ENCODE results near the gene COL5A1.

Gene COL5A1

GRCh38 chr9:134777153-134777552 is 135.6 kb downstream of the COL5A1 start:
- no peak for DNase-seq

GRCh38 chr9:134778156-134778555 is 136.6 kb downstream of the COL5A1 start:
- no peak for DNase-seq

GRCh38 chr9:134778841-134779411 is 137.3 kb downstream of the COL5A1 start:
- no peak for DNase-seq

GRCh38 chr9:134779640-134780039 is 138.0 kb downstream of the COL5A1 start:
- DNase-seq, result no peak

GRCh38 chr9:134781591-134782302 is 140.1 kb downstream of the COL5A1 start:
- DNase-seq, result no peak

GRCh38 chr9:134782921-134783698 is 141.5 kb downstream of the COL5A1 start:
- DNase-seq, result no peak

GRCh38 chr9:134783699-134784039 is 142.1 kb downstream of the COL5A1 start:
- no peak for DNase-seq

GRCh38 chr9:134784577-134785305 is 143.1 kb downstream of the COL5A1 start:
- DNase-seq, result no peak

- no peak for DNase-seq
Measured at GRCh38 chr9:134785325-134786108, 143.9 kb downstream of the COL5A1 start.

- DNase-seq, result no peak
Measured at GRCh38 chr9:134787601-134788531, 146.3 kb downstream of the COL5A1 start.

- DNase-seq, result no peak
Measured at GRCh38 chr9:134789168-134789567, 147.6 kb downstream of the COL5A1 start.

- DNase-seq, result no peak
Measured at GRCh38 chr9:134791009-134791408, 149.4 kb downstream of the COL5A1 start.

GRCh38 chr9:134792627-134793026 is 151.0 kb downstream of the COL5A1 start:
- DNase-seq, result no peak

- DNase-seq, result no peak
Measured at GRCh38 chr9:134793288-134794188, 151.9 kb downstream of the COL5A1 start.

- no peak for DNase-seq
Measured at GRCh38 chr9:134794663-134795370, 153.2 kb downstream of the COL5A1 start.

- DNase-seq, result no peak
Measured at GRCh38 chr9:134795446-134795845, 153.8 kb downstream of the COL5A1 start.

- no peak for DNase-seq
Measured at GRCh38 chr9:134796882-134797281, 155.3 kb downstream of the COL5A1 start.

GRCh38 chr9:134800791-134801339 is 159.3 kb downstream of the COL5A1 start:
- DNase-seq, result no peak

- no peak for DNase-seq
Measured at GRCh38 chr9:134802216-134802795, 160.7 kb downstream of the COL5A1 start.
